SJSA1 (cell line): ENCODE results near the gene ARID1A. TPM values are rescaled to one million over a fixed set of nuclear protein-coding genes. Genes with fewer than 3 reads are reported as not detected.

Experiments used
- DNase-seq, 2 experiments: peaks; one replicate each; pipeline ENCODE4 v3.0.0-alpha.2; 2015 to 2020; ENCODE audit warnings: low spot score in 2 of 2, low read depth in 1 of 2
- H3K27ac ChIP-seq: fragments of 250-450 bp; sonication (Bioruptor Pico); 2 replicates; pipeline ENCODE4 v1.5.1; 2020; ENCODE audit warnings: mild to moderate bottlenecking, moderate library complexity
- H3K27me3 ChIP-seq: fragments of 250-450 bp; sonication (Bioruptor Pico); replicated peaks from 2 replicates; pipeline ENCODE4 v1.5.1; 2020; ENCODE audit warnings: mild to moderate bottlenecking, moderate library complexity
- H3K36me3 ChIP-seq: fragments of 250-450 bp; sonication (Bioruptor Pico); 2 replicates; pipeline ENCODE4 v1.5.1; 2020; ENCODE audit warnings: mild to moderate bottlenecking
- H3K4me1 ChIP-seq: fragments of 250-450 bp; sonication (Bioruptor Pico); replicated peaks from 2 replicates; pipeline ENCODE4 v1.6.1; 2021; ENCODE audit warnings: mild to moderate bottlenecking
- H3K4me3 ChIP-seq: fragments of 250-450 bp; sonication (Bioruptor Pico); 2 replicates; pipeline ENCODE4 v1.5.1; 2020; ENCODE audit warnings: mild to moderate bottlenecking
- H3K9me3 ChIP-seq: fragments of 250-450 bp; sonication (Bioruptor Pico); replicated peaks from 2 replicates; pipeline ENCODE4 v1.5.1; 2020; ENCODE audit warnings: mild to moderate bottlenecking
- total RNA-seq: library from RNA; depleted of rRNA; stranded (reverse); fragments of >200 nt; shearing (Covaris generic); gene quantifications from 2 replicates; pipeline ENCODE4 v1.2.3, GENCODE V29; 2014

ARID1A gene
- total RNA-seq, 1 experiment from 2014 or later, result 22.2 TPM

GRCh38 chr1:26744075-26744959 lies 48.5 kb downstream of the ARID1A start:
- peak; percentile 77 to 93 for DNase-seq

GRCh38 chr1:26745191-26745590 lies 49.4 kb downstream of the ARID1A start:
- Histone ChIP-seq H3K27me3 (no peaks in the 10 kb centered on the region), H3K4me3 (no peak overlapping the region), H3K36me3 (peaks cover 88% of the 10 kb centered on the region), H3K4me1 (peaks cover 23% of the 10 kb centered on the region), H3K9me3 (no peaks in the 10 kb centered on the region), H3K27ac (peak overlapping the region; percentile 74; the same call in 1 of the 2 replicates)
- DNase-seq, result no peak

More at GRCh38 chr1:26744075-26744959, 48.5 kb downstream of the ARID1A start:
- H3K9me3 ChIP-seq, result no peaks in the 10 kb centered on the region
- no peaks in the 10 kb centered on the region for H3K27me3 ChIP-seq
- H3K27ac ChIP-seq, result peak overlapping the region; percentile 74
- H3K4me1 ChIP-seq, result peaks cover 23% of the 10 kb centered on the region
- peaks cover 88% of the 10 kb centered on the region for H3K36me3 ChIP-seq
- no peak overlapping the region for H3K4me3 ChIP-seq

DNA sequence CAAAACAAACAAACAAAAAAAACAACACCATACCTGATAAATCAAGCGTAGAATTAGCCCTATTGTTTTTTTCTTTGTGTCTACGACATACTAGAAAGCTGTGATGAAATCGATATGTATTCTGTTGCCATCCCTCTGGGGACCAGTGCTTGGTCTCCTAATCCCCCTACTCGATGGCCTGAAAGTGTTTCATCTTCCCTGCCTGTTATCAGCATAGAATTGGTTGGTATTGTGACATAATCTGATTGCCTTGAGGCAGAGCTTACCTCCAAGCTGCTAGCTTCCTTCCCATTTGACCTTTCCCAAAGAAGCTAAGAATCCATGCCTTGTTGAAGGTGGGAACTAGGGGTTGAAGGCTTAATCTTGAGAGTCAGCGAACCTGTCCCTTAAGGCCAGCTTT lies 51.2 kb downstream of the ARID1A start:
- Histone ChIP-seq H3K27ac (no peak overlapping the region), H3K4me1 (peaks cover 23% of the 10 kb centered on the region)
- DNase-seq, result no peak

GRCh38 chr1:26748351-26748750 lies 52.5 kb downstream of the ARID1A start:
- Histone ChIP-seq H3K27me3 (no peaks in the 10 kb centered on the region), H3K9me3 (no peaks in the 10 kb centered on the region), H3K4me1 (peaks cover 23% of the 10 kb centered on the region), H3K27ac (no peak overlapping the region), H3K4me3 (no peak overlapping the region), H3K36me3 (peaks cover 90% of the 10 kb centered on the region)
- no peak for DNase-seq

More for the DNA sequence above, 51.2 kb downstream of the ARID1A start:
- H3K4me3 ChIP-seq, result no peak overlapping the region
- peaks cover 88% of the 10 kb centered on the region for H3K36me3 ChIP-seq
- no peaks in the 10 kb centered on the region for H3K27me3 ChIP-seq
- H3K9me3 ChIP-seq, result no peaks in the 10 kb centered on the region

DNA sequence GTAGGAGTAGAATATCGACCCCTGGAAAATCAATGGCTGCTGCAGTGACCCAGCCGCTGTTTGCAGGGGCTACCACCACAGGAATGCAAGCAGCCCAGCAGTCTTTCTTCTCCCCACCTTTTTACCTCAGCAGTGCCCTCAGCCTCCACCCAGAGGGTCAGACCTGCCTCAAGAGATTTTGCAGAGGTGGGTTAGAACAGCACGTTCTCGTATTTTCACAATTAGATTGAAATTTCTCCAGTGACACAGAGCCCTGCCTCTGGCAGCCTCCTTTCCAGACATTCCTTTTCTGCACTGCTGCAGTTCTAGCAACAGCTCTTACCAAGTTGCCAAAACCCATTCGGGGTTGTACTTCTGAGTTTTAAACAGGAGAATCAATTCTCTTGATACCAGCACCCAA lies 53.6 kb downstream of the ARID1A start:
- Histone ChIP-seq H3K9me3 (no peaks in the 10 kb centered on the region), H3K4me3 (no peak overlapping the region), H3K36me3 (peaks cover 95% of the 10 kb centered on the region), H3K4me1 (peaks cover 14% of the 10 kb centered on the region), H3K27me3 (no peaks in the 10 kb centered on the region), H3K27ac (no peak overlapping the region)
- DNase-seq, result no peak

GRCh38 chr1:26750428-26750827 lies 54.6 kb downstream of the ARID1A start:
- Histone ChIP-seq H3K4me3 (no peak overlapping the region), H3K36me3 (peaks cover 96% of the 10 kb centered on the region), H3K27ac (no peak overlapping the region), H3K27me3 (no peaks in the 10 kb centered on the region), H3K4me1 (peaks cover 4% of the 10 kb centered on the region), H3K9me3 (no peaks in the 10 kb centered on the region)
- no peak for DNase-seq

GRCh38 chr1:26752519-26752918 lies 56.7 kb downstream of the ARID1A start:
- 0 out of 2 replicates have a peak overlapping the region, but pooled peaks have one; percentile 19 for H3K27ac ChIP-seq
- H3K4me1 ChIP-seq, result no peaks in the 10 kb centered on the region
- H3K4me3 ChIP-seq, result no peak overlapping the region
- peaks cover 91% of the 10 kb centered on the region for H3K36me3 ChIP-seq
- DNase-seq, result no peak
- no peaks in the 10 kb centered on the region for H3K27me3 ChIP-seq
- H3K9me3 ChIP-seq, result no peaks in the 10 kb centered on the region

GRCh38 chr1:26754086-26754874 lies 58.5 kb downstream of the ARID1A start:
- Histone ChIP-seq H3K27me3 (no peaks in the 10 kb centered on the region), H3K4me3 (no peak overlapping the region), H3K27ac (no peak overlapping the region), H3K9me3 (no peaks in the 10 kb centered on the region), H3K4me1 (no peaks in the 10 kb centered on the region), H3K36me3 (peaks cover 94% of the 10 kb centered on the region)
- DNase-seq, result no peak

GRCh38 chr1:26758358-26758757 lies 62.5 kb downstream of the ARID1A start:
- Histone ChIP-seq H3K36me3 (peaks cover 93% of the 10 kb centered on the region), H3K9me3 (no peaks in the 10 kb centered on the region), H3K4me1 (no peaks in the 10 kb centered on the region), H3K27me3 (no peaks in the 10 kb centered on the region), H3K4me3 (no peak overlapping the region), H3K27ac (no peak overlapping the region)
- DNase-seq, result no peak

DNA sequence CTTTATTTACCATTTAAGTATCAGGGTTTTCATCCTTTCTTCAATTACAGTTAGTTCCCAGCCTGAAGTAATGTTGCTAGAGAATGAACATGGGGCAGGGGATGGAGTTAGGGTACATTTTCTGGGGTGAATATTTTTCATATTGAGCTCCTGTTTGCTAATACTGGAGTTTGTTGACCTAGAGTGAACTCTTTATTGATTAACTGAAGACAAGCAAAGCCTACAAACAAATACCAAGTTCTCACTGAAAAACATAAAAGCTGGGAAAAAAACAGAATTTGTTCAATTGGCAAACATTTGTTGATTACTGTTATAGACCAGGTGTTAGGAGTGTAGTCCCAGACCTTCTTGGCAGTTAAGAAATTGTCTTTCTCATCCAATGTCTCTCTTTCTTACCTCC lies 63.7 kb downstream of the ARID1A start:
- no peaks in the 10 kb centered on the region for H3K27me3 ChIP-seq
- no peaks in the 10 kb centered on the region for H3K4me1 ChIP-seq
- no peak overlapping the region for H3K4me3 ChIP-seq
- no peaks in the 10 kb centered on the region for H3K9me3 ChIP-seq
- no peak overlapping the region for H3K27ac ChIP-seq
- no peak for DNase-seq
- H3K36me3 ChIP-seq, result peaks cover 93% of the 10 kb centered on the region

GRCh38 chr1:26761217-26761616 lies 65.4 kb downstream of the ARID1A start:
- no peaks in the 10 kb centered on the region for H3K27me3 ChIP-seq
- peaks cover 94% of the 10 kb centered on the region for H3K36me3 ChIP-seq
- no peak for DNase-seq
- no peak overlapping the region for H3K4me3 ChIP-seq
- H3K9me3 ChIP-seq, result no peaks in the 10 kb centered on the region
- H3K4me1 ChIP-seq, result no peaks in the 10 kb centered on the region
- H3K27ac ChIP-seq, result no peak overlapping the region

DNA sequence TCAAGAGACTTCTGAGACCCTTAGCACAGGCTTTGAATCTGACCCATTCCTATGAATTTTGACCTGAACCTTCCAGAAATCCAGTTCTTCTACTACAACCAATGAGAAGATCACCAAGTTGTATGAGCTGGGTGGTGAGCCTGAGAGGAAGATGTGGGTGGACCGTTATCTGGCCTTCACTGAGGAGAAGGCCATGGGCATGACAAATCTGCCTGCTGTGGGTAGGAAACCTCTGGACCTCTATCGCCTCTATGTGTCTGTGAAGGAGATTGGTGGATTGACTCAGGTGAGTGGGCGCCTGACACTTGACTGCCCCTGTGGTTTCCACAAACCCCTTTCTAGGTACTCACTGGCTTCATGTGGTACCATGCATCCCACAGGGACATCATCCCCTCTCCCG lies 71.9 kb downstream of the ARID1A start:
- no peak for DNase-seq

DNA sequence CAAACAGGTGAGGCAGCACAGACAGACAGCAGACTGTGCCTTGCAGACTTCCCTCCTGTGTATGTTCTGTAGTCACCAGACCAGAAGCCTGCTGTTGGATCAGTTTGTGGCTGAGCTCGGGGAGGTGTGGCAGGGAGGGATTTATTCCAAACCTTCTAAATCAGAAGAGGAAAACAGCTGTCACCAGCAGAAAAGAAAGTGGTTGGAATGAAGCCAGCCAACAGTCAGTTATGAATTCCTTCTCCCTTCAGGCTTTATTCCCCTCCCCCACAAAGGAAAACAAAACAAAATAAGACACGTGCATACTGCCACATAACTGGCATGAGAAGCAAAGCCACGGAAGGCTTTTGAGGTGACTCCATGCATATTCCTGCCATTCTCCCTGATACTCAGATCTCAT lies 72.9 kb downstream of the ARID1A start:
- Histone ChIP-seq H3K27me3 (no peaks in the 10 kb centered on the region), H3K27ac (peak overlapping the region; percentile 3; the same call in 1 of the 2 replicates), H3K4me3 (no peak overlapping the region), H3K9me3 (no peaks in the 10 kb centered on the region), H3K36me3 (peaks cover 89% of the 10 kb centered on the region), H3K4me1 (peaks cover 52% of the 10 kb centered on the region)
- peak in 1 of 2 experiments; percentile 36 for DNase-seq

More for the DNA sequence above, 71.9 kb downstream of the ARID1A start:
- H3K27ac ChIP-seq, result no peak overlapping the region
- H3K9me3 ChIP-seq, result no peaks in the 10 kb centered on the region
- H3K4me1 ChIP-seq, result peaks cover 42% of the 10 kb centered on the region
- H3K4me3 ChIP-seq, result no peak overlapping the region
- no peaks in the 10 kb centered on the region for H3K27me3 ChIP-seq
- H3K36me3 ChIP-seq, result peaks cover 90% of the 10 kb centered on the region

DNA sequence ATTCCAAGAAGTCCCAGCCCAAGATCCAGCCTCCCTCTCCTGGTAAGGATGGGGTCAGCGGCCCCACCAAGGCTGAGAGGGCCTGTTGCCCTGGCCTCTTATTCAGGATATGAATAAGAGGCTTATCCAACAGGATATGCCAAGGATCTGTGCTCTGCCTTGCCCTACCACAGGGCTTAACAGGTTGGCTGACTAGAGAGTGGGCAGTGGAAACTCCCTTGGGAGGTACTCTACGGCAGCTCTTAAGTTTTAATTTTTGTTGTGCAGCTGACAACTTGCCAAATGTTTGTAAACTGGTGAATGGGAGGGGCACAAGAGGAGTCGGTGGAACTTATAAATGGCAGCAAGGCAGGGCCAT lies 75.4 kb downstream of the ARID1A start:
- Histone ChIP-seq H3K9me3 (no peaks in the 10 kb centered on the region), H3K27ac (peak overlapping the region; percentile 99), H3K36me3 (peaks cover 90% of the 10 kb centered on the region), H3K27me3 (no peaks in the 10 kb centered on the region), H3K4me3 (no peak overlapping the region), H3K4me1 (peaks cover 57% of the 10 kb centered on the region)
- no peak for DNase-seq
